GM23338 (cell line): ENCODE measurements around the gene HS6ST3. TPM values are rescaled to one million over a fixed set of nuclear protein-coding genes. Genes with fewer than 3 reads are reported as not detected.

Source experiments
- ATAC-seq: fragments of 200-7000 bp; cut with Tn5 transposase; 3 replicates; pipeline ENCODE4 v1.9.1; 2020
- DNase-seq: peaks from one replicate; pipeline ENCODE4 v3.0.0-alpha.2; 2015; ENCODE audit warnings: low spot score
- H2AFZ ChIP-seq: fragments of 200-600 bp; sonication (generic); 2 replicates; pipeline ENCODE4 v1.8.0; 2016; ENCODE audit warnings: antibody characterized with exemption, mild to moderate bottlenecking, moderate library complexity
- H3F3A ChIP-seq: fragments of 200-600 bp; sonication (generic); replicated peaks from 2 replicates; pipeline ENCODE4 v1.8.0; 2017; ENCODE audit warnings: antibody characterized with exemption, mixed run types, low read depth
- H3K27ac ChIP-seq: fragments of 200-600 bp; sonication (generic); 2 replicates; pipeline ENCODE4 v1.6.1; 2016; ENCODE audit warnings: low read depth
- H3K27me3 ChIP-seq: fragments of 200-600 bp; sonication (generic); 2 replicates; pipeline ENCODE4 v1.8.0; 2016; ENCODE audit warnings: mild to moderate bottlenecking, mixed run types, moderate library complexity; ENCODE audit not compliant: insufficient read depth
- H3K36me3 ChIP-seq: fragments of 200-600 bp; sonication (generic); 2 replicates; pipeline ENCODE4 v1.8.0; 2016; ENCODE audit warnings: mild to moderate bottlenecking; ENCODE audit not compliant: insufficient read depth
- H3K4me1 ChIP-seq: fragments of 200-600 bp; sonication (generic); 2 replicates; pipeline ENCODE4 v1.8.0; 2016; ENCODE audit warnings: mild to moderate bottlenecking, moderate library complexity; ENCODE audit not compliant: insufficient read depth
- H3K4me2 ChIP-seq: fragments of 200-600 bp; sonication (generic); 2 replicates; pipeline ENCODE4 v1.7.1; 2017; ENCODE audit warnings: mixed run types
- H3K4me3 ChIP-seq: fragments of 200-600 bp; sonication (generic); 2 replicates; pipeline ENCODE4 v1.6.1; 2016; ENCODE audit warnings: mixed run types
- H3K79me2 ChIP-seq: fragments of 200-600 bp; sonication (generic); replicated peaks from 2 replicates; pipeline ENCODE4 v1.8.0; 2017; ENCODE audit warnings: mild to moderate bottlenecking; ENCODE audit not compliant: insufficient read depth
- H3K9me2 ChIP-seq: fragments of 200-600 bp; sonication (generic); 2 replicates; pipeline ENCODE4 v1.8.0; 2017; ENCODE audit not compliant: insufficient read depth
- H4K20me1 ChIP-seq: fragments of 200-600 bp; sonication (generic); replicated peaks from 2 replicates; pipeline ENCODE4 v1.8.0; 2017; ENCODE audit warnings: mild to moderate bottlenecking; ENCODE audit not compliant: insufficient read depth
- H3K27ac Mint-ChIP-seq: 2 replicates; pipeline ENCODE4 v1.8.0; 2020; ENCODE audit warnings: inconsistent platforms, mild to moderate bottlenecking, moderate library complexity, mixed read lengths
- H3K27me3 Mint-ChIP-seq: 3 replicates; pipeline ENCODE4 v1.8.0; 2022; ENCODE audit warnings: low read depth, mild to moderate bottlenecking, moderate library complexity, mixed read lengths, inconsistent platforms; ENCODE audit not compliant: insufficient read depth, poor library complexity
- H3K36me3 Mint-ChIP-seq: 3 replicates; pipeline ENCODE4 v1.8.0; 2021; ENCODE audit warnings: low read depth, mild to moderate bottlenecking, inconsistent platforms, moderate library complexity, mixed read lengths
- H3K4me1 Mint-ChIP-seq: 3 replicates; pipeline ENCODE4 v1.8.0; 2020; ENCODE audit warnings: mild to moderate bottlenecking, inconsistent platforms, mixed read lengths
- H3K4me3 Mint-ChIP-seq: 3 replicates; pipeline ENCODE4 v1.8.0; 2021; ENCODE audit warnings: moderate library complexity, mild to moderate bottlenecking, inconsistent platforms, mixed read lengths
- H3K9me3 Mint-ChIP-seq: 3 replicates; pipeline ENCODE4 v1.8.0; 2020; ENCODE audit warnings: moderate library complexity, mild to moderate bottlenecking, inconsistent platforms, mixed read lengths
- CREB1 ChIP-seq: fragments of 250-450 bp; sonication (Bioruptor Pico); IDR thresholded peaks from 2 replicates; pipeline ENCODE4 v1.5.0; 2020; ENCODE audit warnings: low read depth, mild to moderate bottlenecking, moderate library complexity
- CTCF ChIP-seq, 2 experiments: fragments of 200-600 bp in 1 of 2; sonication (generic) in 1 of 2; conservative IDR thresholded peaks; 2 replicates each; pipeline versions ENCODE4 v1.5.1 to v1.6.1; 2016 to 2017; ENCODE audit warnings: antibody characterized with exemption in 2 of 2, low read depth in 2 of 2, mild to moderate bottlenecking in 2 of 2, moderate library complexity in 1 of 2
- ETS1 ChIP-seq: IDR thresholded peaks from 2 replicates; pipeline ENCODE4 v1.6.1; 2016; ENCODE audit warnings: antibody characterized with exemption
- EZH2 ChIP-seq: fragments of 200-600 bp; sonication (generic); IDR thresholded peaks from one replicate; pipeline ENCODE4 v1.8.0; 2017; ENCODE audit warnings: antibody characterized with exemption, mild to moderate bottlenecking, low read depth; ENCODE audit not compliant: unreplicated experiment
- EZH2phosphoT487 ChIP-seq: fragments of 200-600 bp; sonication (generic); IDR thresholded peaks from one replicate; pipeline ENCODE4 v1.8.1; 2018; ENCODE audit warnings: antibody characterized with exemption; ENCODE audit not compliant: unreplicated experiment
- JUNB ChIP-seq: IDR thresholded peaks from one replicate; pipeline ENCODE4 v1.6.1; 2016; ENCODE audit warnings: antibody characterized with exemption; ENCODE audit not compliant: unreplicated experiment
- NANOG ChIP-seq: IDR thresholded peaks from 2 replicates; pipeline ENCODE4 v1.6.1; 2016; ENCODE audit warnings: antibody characterized with exemption, borderline replicate concordance
- POLR2AphosphoS5 ChIP-seq: IDR thresholded peaks from 2 replicates; pipeline ENCODE4 v1.6.1; 2016; ENCODE audit warnings: antibody characterized with exemption, low read depth
- REST ChIP-seq: IDR thresholded peaks from one replicate; pipeline ENCODE4 v1.6.1; 2018; ENCODE audit warnings: antibody characterized with exemption; ENCODE audit not compliant: unreplicated experiment
- STAT1 ChIP-seq: IDR thresholded peaks from one replicate; pipeline ENCODE4 v1.6.1; 2016; ENCODE audit warnings: antibody characterized with exemption; ENCODE audit not compliant: unreplicated experiment
- ZNF114 ChIP-seq: fragments of 250-450 bp; sonication (Bioruptor Pico); IDR thresholded peaks from 2 replicates; pipeline ENCODE4 v1.5.0; 2020; ENCODE audit warnings: mild to moderate bottlenecking, moderate library complexity
- ZNF331 ChIP-seq: fragments of 250-450 bp; sonication (Bioruptor Pico); IDR thresholded peaks from 2 replicates; pipeline ENCODE4 v1.5.0; 2020; ENCODE audit warnings: low read depth, mild to moderate bottlenecking, moderate library complexity
- ZNF462 ChIP-seq: fragments of 250-450 bp; sonication (Bioruptor Pico); IDR thresholded peaks from 2 replicates; pipeline ENCODE4 v1.5.0; 2020; ENCODE audit warnings: mild to moderate bottlenecking, moderate library complexity
- polyA plus RNA-seq: library from polyadenylated mRNA; unstranded; fragments of >200 nt; fragmentation: Nextera tagmentation; extraction: Ambion mirVana; gene quantifications from 2 replicates; pipeline ENCODE4 v1.2.1, GENCODE V29; 2016
- total RNA-seq: library from RNA; depleted of rRNA; stranded (reverse); fragments of >200 nt; shearing (Covaris generic); gene quantifications from 2 replicates; pipeline ENCODE4 v1.2.3, GENCODE V29; 2014

HS6ST3 gene
- total and polyA plus RNA-seq, 2 experiments from 2014 or later, result 0.52 to 0.80 TPM

- H3K9me2 ChIP-seq, result no peaks in the 10 kb centered on the region
- H2AFZ ChIP-seq, result no peak overlapping the region
- no peak overlapping the region for H3K4me3 Mint-ChIP-seq
- H3K27me3 Mint-ChIP-seq, result peaks cover 2% of the 10 kb centered on the region
- peaks cover 47% of the 10 kb centered on the region for H3K4me1 ChIP-seq
- no peak overlapping the region for H3K4me3 ChIP-seq
- H3K27me3 ChIP-seq, result no peaks in the 10 kb centered on the region
- no peaks in the 10 kb centered on the region for H3K36me3 Mint-ChIP-seq
- H3K79me2 ChIP-seq, result no peaks in the 10 kb centered on the region
- no peak overlapping the region for H3K4me2 ChIP-seq
- H3K27ac ChIP-seq, result no peak overlapping the region
- peak overlapping the region; percentile 79; the same call in 1 of the 2 replicates for H3K27ac Mint-ChIP-seq
- H3K36me3 ChIP-seq, result no peaks in the 10 kb centered on the region
- H4K20me1 ChIP-seq, result no peaks in the 10 kb centered on the region
- DNase-seq, result no peak
- TF ChIP-seq CTCF (conservative IDR thresholded peaks at IDR 0.05; ENCODE audit: low read depth in 2 of 2), result no peak
- no peak for TF ChIP-seq ETS1
- TF ChIP-seq STAT1, result no peak
- no peak for TF ChIP-seq NANOG
- no peak for TF ChIP-seq POLR2AphosphoS5
- no peak for TF ChIP-seq ZNF114 (CRISPR knock-in tag)
- TF ChIP-seq ZNF331 (CRISPR knock-in tag), result no peak
- no peak for TF ChIP-seq ZNF462
- TF ChIP-seq JUNB, result no peak
- TF ChIP-seq CREB1, result no peak
- no peak for TF ChIP-seq EZH2
- no peak for TF ChIP-seq REST
- TF ChIP-seq EZH2phosphoT487, result no peak
- H3F3A ChIP-seq, result no peaks in the 10 kb centered on the region
- H3K9me3 Mint-ChIP-seq, result no peaks in the 10 kb centered on the region
- peaks cover 37% of the 10 kb centered on the region for H3K4me1 Mint-ChIP-seq
- no peak for ATAC-seq
Measured at GRCh38 chr13:96769874-96770273, 680.0 kb downstream of the HS6ST3 start.
